HT-29 (cell line): ENCODE results near the gene KRT20. TPM values are rescaled to one million over a fixed set of nuclear protein-coding genes. Genes with fewer than 3 reads are reported as not detected.

ENCODE experiments used
- total RNA-seq: library from RNA; depleted of rRNA; stranded (reverse); fragments of >200 nt; shearing (Covaris generic); gene quantifications from 2 replicates; pipeline ENCODE4 v1.2.3, GENCODE V29; 2014; rRNA removed

KRT20 gene
- total RNA-seq, 1 experiment from 2014 or later: 189 TPM

Other genes starting within 250 kb of the KRT20 start
- gene SMARCE1, start 237.4 kb downstream of the KRT20 start, total RNA-seq: 30.0 and 34.8 TPM in 2 replicates
- not detected in 2 replicates for gene KRT222, start 220.1 kb downstream of the KRT20 start, total RNA-seq
- not detected in 2 replicates for gene KRT24, start 181.5 kb downstream of the KRT20 start, total RNA-seq
- not detected in 2 replicates for gene KRT25, start 129.9 kb downstream of the KRT20 start, total RNA-seq
- gene KRT26, start 113.0 kb downstream of the KRT20 start, total RNA-seq: not detected in 2 replicates
- not detected in 2 replicates for gene KRT27, start 102.7 kb downstream of the KRT20 start, total RNA-seq
- gene KRT28, start 85.3 kb downstream of the KRT20 start, total RNA-seq: not detected in 2 replicates
- 14.7 and 17.7 TPM in 2 replicates for gene KRT10, start 62.6 kb downstream of the KRT20 start, total RNA-seq
- 0.33 and 0.39 TPM in 2 replicates for gene KRT12, start 18.0 kb downstream of the KRT20 start, total RNA-seq
- 3.3 and 4.1 TPM in 2 replicates for gene KRT23, start 52.4 kb upstream of the KRT20 start, total RNA-seq
- not detected in 2 replicates for gene KRT39, start 81.7 kb upstream of the KRT20 start, total RNA-seq
- gene KRT40, start 99.1 kb upstream of the KRT20 start, total RNA-seq: 2.4 and 2.7 TPM in 2 replicates
- not detected in 2 replicates for gene KRTAP3-3, start 108.9 kb upstream of the KRT20 start, total RNA-seq
- not detected in 2 replicates for gene KRTAP3-2, start 114.7 kb upstream of the KRT20 start, total RNA-seq
- gene KRTAP3-1, start 123.9 kb upstream of the KRT20 start, total RNA-seq: not detected in 2 replicates
- not detected in 2 replicates for gene KRTAP1-5, start 142.0 kb upstream of the KRT20 start, total RNA-seq
- not detected in 2 replicates for gene KRTAP1-4, start 145.0 kb upstream of the KRT20 start, total RNA-seq
- not detected in 2 replicates for gene KRTAP1-3, start 149.6 kb upstream of the KRT20 start, total RNA-seq
- gene KRTAP1-1, start 156.2 kb upstream of the KRT20 start, total RNA-seq: 0.42 and 0.64 TPM in 2 replicates
- not detected in 2 replicates for gene KRTAP2-1, start 162.1 kb upstream of the KRT20 start, total RNA-seq
- not detected in 2 replicates for gene KRTAP2-2, start 170.0 kb upstream of the KRT20 start, total RNA-seq
- gene KRTAP2-3, start 174.9 kb upstream of the KRT20 start, total RNA-seq: not detected in 2 replicates
- gene KRTAP2-4, start 180.6 kb upstream of the KRT20 start, total RNA-seq: not detected in 2 replicates
- gene KRTAP4-7, start 198.9 kb upstream of the KRT20 start, total RNA-seq: not detected in 2 replicates
- gene KRTAP4-8, start 212.9 kb upstream of the KRT20 start, total RNA-seq: not detected in 2 replicates
- gene KRTAP4-16, start 217.0 kb upstream of the KRT20 start, total RNA-seq: not detected in 2 replicates
- not detected in 2 replicates for gene KRTAP4-9, start 220.1 kb upstream of the KRT20 start, total RNA-seq
- gene KRTAP4-11, start 233.1 kb upstream of the KRT20 start, total RNA-seq: not detected in 2 replicates
- not detected in 2 replicates for gene KRTAP4-12, start 238.9 kb upstream of the KRT20 start, total RNA-seq